Measurements from ENCODE around the gene OGFOD2.
A peak's percentile ranks its signal among the peaks of the same experiment; 100 is the strongest.

OGFOD2 gene

DNA sequence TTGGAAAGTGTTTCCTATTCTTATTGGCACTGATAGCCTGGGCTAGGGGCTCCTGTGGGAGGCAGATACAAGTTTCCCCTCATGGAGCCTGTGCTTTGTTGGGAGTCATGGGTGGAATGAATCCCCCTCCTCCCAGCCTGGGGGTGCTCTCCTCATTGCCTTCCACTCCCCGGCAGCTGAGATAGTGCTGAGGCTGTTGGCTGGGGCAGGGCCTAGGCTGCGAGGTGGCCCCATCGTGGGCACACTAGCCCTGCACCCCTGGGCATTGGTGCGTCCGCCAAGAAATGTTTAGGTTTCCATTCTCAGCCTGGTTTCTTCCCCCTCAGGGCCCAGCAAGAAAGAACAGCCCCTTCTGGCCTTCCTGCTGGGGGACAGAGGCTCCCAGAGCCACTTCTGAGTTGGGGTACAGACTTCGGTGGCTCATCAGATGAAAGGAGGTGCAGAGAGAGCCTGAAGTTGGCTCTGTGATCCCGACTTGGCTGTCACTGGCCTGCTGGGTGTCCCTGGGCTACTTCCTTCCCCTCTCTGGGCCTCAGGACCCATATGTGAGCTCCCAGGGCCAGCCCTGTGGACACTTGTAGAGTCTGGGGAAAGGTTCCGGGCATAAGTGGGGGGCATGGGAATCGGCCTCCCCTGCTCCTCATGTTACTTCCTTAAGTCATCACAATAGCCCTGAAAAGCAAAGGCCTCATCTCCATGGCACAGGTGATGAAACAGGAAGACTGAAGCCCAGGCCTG lies 2.8 kb downstream of the OGFOD2 start:
- no peak for DNase-seq

- DNase-seq = no peak
These were observed 3.5 kb downstream of the OGFOD2 start for GRCh38 chr12:122978507-122978955.

DNA sequence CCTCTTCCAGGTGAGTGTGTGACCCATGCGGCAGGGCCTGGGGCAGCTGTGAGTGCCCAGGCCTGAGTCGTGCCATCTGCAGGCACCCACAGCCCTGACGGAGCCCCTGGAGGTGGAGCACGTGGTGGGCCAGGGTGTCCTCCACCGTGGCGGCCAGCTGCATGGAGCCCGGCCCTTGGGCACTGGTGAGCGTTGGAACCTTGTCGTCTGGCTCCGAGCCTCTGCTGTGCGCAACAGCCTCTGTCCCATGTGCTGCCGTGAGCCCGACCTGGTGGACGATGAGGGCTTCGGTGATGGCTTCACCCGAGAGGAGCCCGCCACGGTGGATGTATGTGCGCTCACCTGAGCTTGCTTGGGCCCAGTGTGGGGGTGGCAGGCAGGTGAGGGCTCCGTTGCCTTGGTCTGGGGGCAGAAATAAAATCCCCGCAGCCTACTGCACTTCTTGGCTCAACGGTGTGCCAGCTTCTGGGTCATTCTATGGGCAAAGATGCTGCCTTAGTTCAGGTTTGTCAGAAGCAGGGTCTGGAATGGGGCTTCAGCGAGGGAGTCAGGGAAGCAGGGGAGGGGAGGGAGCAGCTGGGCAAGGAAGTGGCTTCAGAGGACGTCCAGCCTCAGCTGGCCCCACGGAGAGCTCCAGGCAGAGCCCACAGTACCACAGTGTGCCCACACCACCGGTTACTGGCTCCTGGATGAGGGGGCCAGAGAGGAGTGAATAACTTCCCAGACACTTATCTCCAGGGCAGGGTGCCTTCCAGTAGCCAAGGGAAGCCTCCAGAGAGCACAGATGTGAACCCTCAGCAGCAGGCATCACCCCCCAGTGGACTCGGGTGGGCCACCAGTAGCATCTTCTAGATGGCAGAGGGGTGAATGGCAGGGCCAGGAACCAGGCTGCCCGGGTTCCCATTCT lies 4.2 kb downstream of the OGFOD2 start:
- no peak for DNase-seq

DNA sequence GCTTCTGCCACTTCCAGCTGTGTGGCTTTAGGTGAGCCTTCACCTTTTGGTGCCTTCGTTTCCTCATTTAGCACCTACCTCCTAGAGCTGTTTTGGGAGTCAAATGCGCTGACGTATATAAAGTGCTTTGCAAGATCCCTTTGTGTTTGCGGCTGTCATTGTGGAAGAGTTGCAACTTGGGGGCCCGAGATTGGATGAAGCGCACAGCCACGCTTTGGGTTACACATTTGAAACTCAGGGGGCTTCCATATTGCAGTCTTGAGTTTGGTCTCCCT lies 4.8 kb downstream of the OGFOD2 start:
- DNase-seq = no peak

GRCh38 chr12:122980183-122981035 lies 5.4 kb downstream of the OGFOD2 start, which contains the start of gene ARL6IP4:
Gene ARL6IP4, plus strand, starts transcription at chr12:122980681. Its CDS starts 459 bp downstream, at chr12:122981140.
- DNase-seq = peak in 12 of 14 donors; percentile 37 to 78 (median 62)

GRCh38 chr12:122981036-122981471 lies 6.0 kb downstream of the OGFOD2 start:
- peak in 1 of 14 donors; percentile 41 for DNase-seq

DNA sequence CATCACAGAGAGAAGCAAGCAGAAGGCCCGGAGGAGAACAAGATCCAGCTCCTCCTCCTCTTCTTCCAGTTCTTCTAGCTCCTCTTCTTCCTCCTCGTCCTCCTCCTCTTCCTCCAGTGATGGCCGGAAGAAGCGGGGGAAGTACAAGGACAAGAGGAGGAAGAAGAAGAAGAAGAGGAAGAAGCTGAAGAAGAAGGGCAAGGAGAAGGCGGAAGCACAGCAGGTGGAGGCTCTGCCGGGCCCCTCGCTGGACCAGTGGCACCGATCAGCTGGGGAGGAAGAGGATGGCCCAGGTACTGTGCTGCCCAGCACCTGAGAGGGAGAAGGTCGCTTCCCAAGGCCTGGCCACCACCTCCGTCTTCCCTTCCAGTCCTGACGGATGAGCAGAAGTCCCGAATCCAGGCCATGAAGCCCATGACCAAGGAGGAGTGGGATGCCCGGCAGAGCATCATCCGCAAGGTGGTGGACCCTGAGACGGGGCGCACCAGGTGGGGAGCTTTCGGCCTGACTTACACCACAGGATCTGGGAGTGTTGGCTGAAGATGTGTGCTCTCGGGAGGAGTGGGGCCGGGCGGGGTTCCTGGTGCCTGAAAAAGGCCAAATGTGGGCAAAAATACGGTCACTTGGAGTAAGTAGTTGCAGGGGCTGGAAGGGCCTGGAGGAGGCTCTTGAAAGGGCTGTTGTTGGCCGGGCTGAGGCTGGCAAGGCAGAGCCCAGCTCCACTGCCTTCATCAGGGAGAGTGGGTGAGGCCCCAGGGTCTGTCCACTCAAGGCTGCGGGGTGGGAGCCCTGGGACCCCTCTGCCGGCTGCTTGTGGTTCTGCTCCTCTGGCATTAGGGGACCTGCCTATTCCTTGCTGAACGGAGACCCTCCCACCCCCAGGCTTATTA lies 6.8 kb downstream of the OGFOD2 start:
- no peak for DNase-seq

DNA sequence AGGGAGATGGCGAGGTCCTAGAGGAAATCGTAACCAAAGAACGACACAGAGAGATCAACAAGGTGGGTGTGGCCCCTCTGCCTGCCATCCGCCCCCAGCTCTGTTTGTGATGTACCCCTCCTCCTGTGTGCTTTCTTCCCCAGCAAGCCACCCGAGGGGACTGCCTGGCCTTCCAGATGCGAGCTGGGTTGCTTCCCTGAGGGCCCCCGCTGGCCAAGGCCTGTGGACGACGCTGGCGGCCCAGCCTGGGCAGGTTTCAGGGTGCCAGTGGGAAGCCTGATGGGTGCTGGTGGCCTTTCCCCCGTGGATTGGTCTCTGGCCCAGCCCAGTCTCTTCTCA lies 7.4 kb downstream of the OGFOD2 start:
- DNase-seq = no peak

- peak in 1 of 14 donors; percentile 13 for DNase-seq
These were observed 8.1 kb downstream of the OGFOD2 start for GRCh38 chr12:122982963-122983788.

DNA sequence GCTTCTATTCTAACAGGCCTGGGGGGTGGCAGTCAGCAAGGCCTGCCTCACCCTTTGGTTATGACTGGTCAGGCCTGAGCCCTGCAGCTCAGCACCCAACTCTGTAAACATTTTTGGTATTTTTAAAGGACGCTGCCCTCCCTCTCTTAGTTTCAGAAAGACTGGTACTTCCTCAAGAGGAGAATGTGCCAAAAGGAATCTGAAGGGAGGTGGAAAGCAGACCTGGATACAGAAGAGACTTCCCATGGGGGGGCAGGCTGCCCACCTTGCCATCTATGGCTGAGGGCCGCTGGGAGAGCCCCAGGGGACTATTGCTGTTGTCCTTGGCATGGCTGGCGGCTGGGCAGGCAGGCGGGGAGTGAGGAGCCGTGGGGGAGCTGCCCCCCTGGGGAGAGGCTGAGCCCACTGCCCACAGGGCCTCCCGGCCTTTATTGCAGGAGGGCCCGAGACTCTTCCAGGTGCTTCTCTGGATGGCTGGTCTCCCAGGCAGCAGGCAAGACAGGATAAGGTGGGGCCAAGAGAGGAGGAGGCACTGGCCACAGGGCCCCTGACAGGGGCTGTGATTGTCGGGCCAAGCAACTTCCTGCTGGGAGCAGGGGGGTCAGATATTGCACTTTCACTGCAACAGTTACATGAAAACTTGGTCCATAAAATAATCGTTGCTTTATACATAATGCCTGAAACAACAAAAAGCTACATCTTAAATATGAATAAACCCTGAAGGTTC lies 8.9 kb downstream of the OGFOD2 start:
- DNase-seq = peak in 1 of 14 donors; percentile 12

- peak in 8 of 14 donors; percentile 9 to 64 (median 28) for DNase-seq
These were observed 9.7 kb downstream of the OGFOD2 start for GRCh38 chr12:122984612-122985337.

- no peak for DNase-seq
These were observed 10.6 kb downstream of the OGFOD2 start for GRCh38 chr12:122985338-122986257.

- DNase-seq = no peak
These were observed 11.3 kb downstream of the OGFOD2 start for GRCh38 chr12:122986258-122986871.

DNA sequence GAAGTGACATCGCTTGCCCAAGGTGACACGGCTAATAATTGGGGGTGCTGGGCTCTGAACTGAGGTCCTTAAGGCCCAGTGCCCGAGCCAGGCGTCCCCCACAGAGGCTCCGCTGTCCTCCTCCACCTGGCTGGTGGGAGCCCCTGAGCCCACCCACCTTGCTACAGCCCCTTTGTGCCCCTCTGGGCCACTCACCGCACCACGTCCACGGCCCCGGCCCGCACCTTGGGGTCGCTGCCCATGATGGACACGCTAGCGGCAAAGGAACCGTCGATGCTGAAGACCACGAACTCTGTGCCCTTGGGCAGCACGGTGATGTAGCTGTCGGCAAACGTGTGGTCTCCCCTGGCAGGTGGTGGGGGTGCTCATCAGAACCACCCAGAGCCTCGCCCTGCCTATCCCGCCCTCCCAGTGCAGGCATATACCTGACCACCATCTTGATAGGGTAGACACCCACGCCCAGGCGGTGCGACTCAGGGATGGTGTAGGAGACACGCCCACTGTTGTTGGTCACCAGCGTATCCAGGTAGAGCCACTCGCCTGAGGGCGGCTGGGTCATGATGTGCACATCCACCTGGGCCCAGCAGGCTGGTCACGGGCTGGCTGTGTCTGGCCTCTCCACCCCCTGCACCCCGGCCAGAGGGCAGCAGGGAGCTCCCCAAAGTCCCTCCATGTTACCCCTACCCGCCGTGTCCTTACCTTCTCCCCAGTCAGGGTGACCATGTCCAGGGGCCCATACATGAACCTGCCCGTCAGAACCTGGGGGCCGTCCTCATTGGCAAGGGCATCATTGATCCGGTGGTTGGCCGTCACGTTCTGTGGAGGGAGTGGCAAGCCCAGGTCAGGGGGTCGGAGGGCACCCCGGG lies 12.3 kb downstream of the OGFOD2 start:
- DNase-seq = no peak

- DNase-seq = no peak
These were observed 13.0 kb downstream of the OGFOD2 start for GRCh38 chr12:122988036-122988435.

- DNase-seq = no peak
These were observed 13.7 kb downstream of the OGFOD2 start for GRCh38 chr12:122988612-122989212.

Measured in C1 segment of cervical spinal cord (tissue), 14 donors.